H9 (cell line): ENCODE measurements around the gene HOXC13. TPM values are rescaled to one million over a fixed set of nuclear protein-coding genes. Genes with fewer than 3 reads are reported as not detected.

ENCODE experiments used
- DNase-seq: peaks from one replicate; pipeline ENCODE4 v3.0.0-alpha.2; 2017
- H2AFZ ChIP-seq: one replicate; pipeline ENCODE4 v1.6.1; 2013; ENCODE audit warnings: mild to moderate bottlenecking, low read length, control low read depth, moderate library complexity
- H2AK5ac ChIP-seq: 2 replicates; pipeline ENCODE4 v1.6.1; 2013; ENCODE audit warnings: low read length, control low read depth, mixed read lengths; ENCODE audit not compliant: insufficient read length
- H2BK120ac ChIP-seq: one replicate; pipeline ENCODE4 v1.6.1; 2013; ENCODE audit warnings: low read depth, mild to moderate bottlenecking, low read length, control low read depth, inconsistent platforms; ENCODE audit not compliant: poor library complexity, severe bottlenecking
- H2BK12ac ChIP-seq: 2 replicates; pipeline ENCODE4 v1.6.1; 2013; ENCODE audit warnings: low read length, control low read depth, mixed read lengths, low read depth; ENCODE audit not compliant: insufficient read length
- H2BK15ac ChIP-seq: 2 replicates; pipeline ENCODE4 v1.6.1; 2013; ENCODE audit warnings: low read depth, low read length, control low read depth
- H2BK20ac ChIP-seq: one replicate; pipeline ENCODE4 v1.6.1; 2013; ENCODE audit warnings: low read depth, mild to moderate bottlenecking, low read length, control low read depth, inconsistent platforms; ENCODE audit not compliant: poor library complexity, severe bottlenecking
- H2BK5ac ChIP-seq: 2 replicates; pipeline ENCODE4 v1.6.1; 2013; ENCODE audit warnings: low read length, control low read depth, mixed read lengths; ENCODE audit not compliant: insufficient read length
- H3K14ac ChIP-seq: 2 replicates; pipeline ENCODE4 v1.6.1; 2013; ENCODE audit warnings: low read length, control low read depth; ENCODE audit not compliant: insufficient read depth
- H3K18ac ChIP-seq: 2 replicates; pipeline ENCODE4 v1.6.1; 2013; ENCODE audit warnings: low read depth, mild to moderate bottlenecking, mixed read lengths, low read length, control low read depth; ENCODE audit not compliant: insufficient read length
- H3K23ac ChIP-seq: 2 replicates; pipeline ENCODE4 v1.6.1; 2013; ENCODE audit warnings: low read length, control low read depth, mixed read lengths, low read depth; ENCODE audit not compliant: insufficient read length
- H3K23me2 ChIP-seq: 2 replicates; pipeline ENCODE4 v1.6.1; 2013; ENCODE audit warnings: low read depth, mild to moderate bottlenecking, mixed read lengths, low read length, control low read depth; ENCODE audit not compliant: insufficient read length, poor library complexity, severe bottlenecking
- H3K27ac ChIP-seq: 2 replicates; pipeline ENCODE4 v1.5.1; 2013; ENCODE audit warnings: low read length, control low read depth, mixed read lengths, low read depth; ENCODE audit not compliant: insufficient read length
- H3K27me3 ChIP-seq: 2 replicates; pipeline ENCODE4 v1.6.1; 2013; ENCODE audit warnings: low read length, control low read depth, inconsistent platforms; ENCODE audit not compliant: insufficient read depth
- H3K4ac ChIP-seq: 2 replicates; pipeline ENCODE4 v1.6.1; 2013; ENCODE audit warnings: low read depth, mild to moderate bottlenecking, control low read depth, inconsistent platforms, low read length, moderate library complexity
- H3K4me1 ChIP-seq: 2 replicates; pipeline ENCODE4 v1.6.1; 2013; ENCODE audit warnings: low read length, control low read depth, inconsistent platforms; ENCODE audit not compliant: insufficient read depth
- H3K4me2 ChIP-seq: 2 replicates; pipeline ENCODE4 v1.6.1; 2013; ENCODE audit warnings: low read length, control low read depth, mixed read lengths; ENCODE audit not compliant: insufficient read length, insufficient read depth
- H3K56ac ChIP-seq: 2 replicates; pipeline ENCODE4 v1.6.1; 2013; ENCODE audit warnings: low read depth, mild to moderate bottlenecking, mixed read lengths, low read length, control low read depth; ENCODE audit not compliant: insufficient read length
- H3K79me1 ChIP-seq: 2 replicates; pipeline ENCODE4 v1.6.1; 2013; ENCODE audit warnings: low read depth, mild to moderate bottlenecking, moderate library complexity, low read length, control low read depth, inconsistent platforms; ENCODE audit not compliant: insufficient read depth, poor library complexity, severe bottlenecking
- H3K79me2 ChIP-seq: 2 replicates; pipeline ENCODE4 v1.6.1; 2013; ENCODE audit warnings: low read length, control low read depth, inconsistent platforms; ENCODE audit not compliant: insufficient read depth
- H3K9ac ChIP-seq: 2 replicates; pipeline ENCODE4 v1.6.1; 2013; ENCODE audit warnings: low read length, control low read depth, mixed read lengths; ENCODE audit not compliant: insufficient read length; ENCODE audit errors: extremely low read depth
- H3K9me3 ChIP-seq: one replicate; pipeline ENCODE4 v1.6.1; 2013; ENCODE audit warnings: low read depth, low read length, inconsistent platforms; ENCODE audit not compliant: control insufficient read depth
- H3T11ph ChIP-seq: one replicate; pipeline ENCODE4 v1.6.1; 2013; ENCODE audit warnings: mild to moderate bottlenecking, low read length, control low read depth, inconsistent platforms
- H4K20me1 ChIP-seq: one replicate; pipeline ENCODE4 v1.6.1; 2013; ENCODE audit not compliant: control insufficient read depth, insufficient read length, insufficient read depth
- H4K5ac ChIP-seq: 2 replicates; pipeline ENCODE4 v1.6.1; 2013; ENCODE audit warnings: low read depth, mild to moderate bottlenecking, mixed read lengths, low read length, control low read depth; ENCODE audit not compliant: insufficient read length
- H4K8ac ChIP-seq: replicated peaks from 2 replicates; pipeline ENCODE4 v1.6.1; 2013; ENCODE audit warnings: low read length, control low read depth, mixed read lengths, low read depth; ENCODE audit not compliant: insufficient read length
- H4K91ac ChIP-seq: 2 replicates; pipeline ENCODE4 v1.6.1; 2013; ENCODE audit warnings: low read depth, mild to moderate bottlenecking, moderate library complexity, mixed read lengths, low read length, control low read depth; ENCODE audit not compliant: insufficient read length
- H3K27ac Mint-ChIP-seq, 3 experiments: 2 replicates in 2 of 3; 3 replicates in 1 of 3; pipeline ENCODE4 v1.8.0; 2020 to 2021; ENCODE audit warnings: mixed read lengths in 3 of 3, mild to moderate bottlenecking in 1 of 3, moderate library complexity in 1 of 3
- H3K27me3 Mint-ChIP-seq: 2 replicates; pipeline ENCODE4 v1.8.0; 2021; ENCODE audit warnings: low read depth, mild to moderate bottlenecking, moderate library complexity, mixed read lengths
- H3K36me3 Mint-ChIP-seq, 3 experiments: 2 replicates in 2 of 3; 3 replicates in 1 of 3; pipeline ENCODE4 v1.8.0; 2020 to 2021; ENCODE audit warnings: low read depth in 3 of 3, mixed read lengths in 3 of 3; ENCODE audit not compliant: insufficient read depth in 1 of 3
- H3K4me1 Mint-ChIP-seq, 2 experiments: 2 replicates each; pipeline ENCODE4 v1.8.0; 2020; ENCODE audit warnings: mixed read lengths in 2 of 2
- H3K4me3 Mint-ChIP-seq, 2 experiments: 2 replicates in 1 of 2; 3 replicates in 1 of 2; pipeline ENCODE4 v1.8.0; 2020 to 2021; ENCODE audit warnings: mild to moderate bottlenecking in 2 of 2, mixed read lengths in 2 of 2, moderate library complexity in 1 of 2
- H3K9me3 Mint-ChIP-seq, 2 experiments: 2 replicates in 1 of 2; 3 replicates in 1 of 2; pipeline ENCODE4 v1.8.0; 2020; ENCODE audit warnings: mild to moderate bottlenecking in 2 of 2, mixed read lengths in 2 of 2, moderate library complexity in 1 of 2
- CTCF ChIP-seq: fragments of 200-600 bp; sonication (generic); conservative IDR thresholded peaks from 3 replicates; pipeline ENCODE4 v1.8.0; 2021; ENCODE audit warnings: antibody characterized with exemption, mild to moderate bottlenecking
- WGBS: extraction: QIAGEN DNeasy Blood & Tissue Kit; methylation state at CpG from one replicate; pipeline ENCODE4 v1.1.7; 2013; ENCODE audit warnings: missing lambda C conversion rate, low lambda C conversion rate, mixed read lengths; ENCODE audit not compliant: insufficient read length; ENCODE audit errors: extremely low coverage; 5-methylcytosine and 5-hydroxymethylcytosine counted together
- total RNA-seq: library from RNA; stranded (reverse); gene quantifications from 2 replicates; pipeline ENCODE4 v1.2.1, GENCODE V29; 2021

HOXC13 gene
- total RNA-seq, 1 experiment from 2014 or later: not detected

GRCh38 chr12:53924521-53925405, 13.9 kb upstream of the HOXC13 start:
- Histone ChIP-seq H2AFZ (no peak overlapping the region), H3K14ac (no peak overlapping the region), H3K27me3 (peaks cover 67% of the 10 kb centered on the region), H3K23ac (no peak overlapping the region), H3K4me2 (no peak overlapping the region), H3K4me1 (no peaks in the 10 kb centered on the region), H3K9me3 (no peaks in the 10 kb centered on the region), H4K5ac (no peak overlapping the region), H2BK15ac (no peak overlapping the region), H2BK12ac (no peak overlapping the region), H4K91ac (no peak overlapping the region), H3K79me2 (no peaks in the 10 kb centered on the region), H3K4ac (no peak overlapping the region), H3K18ac (no peak overlapping the region), H4K8ac (no peak overlapping the region), H2AK5ac (no peak overlapping the region), H4K20me1 (no peaks in the 10 kb centered on the region), H3K23me2 (no peaks in the 10 kb centered on the region), H3K27ac (no peak overlapping the region), H3T11ph (no peak overlapping the region), H2BK120ac (no peak overlapping the region), H3K9ac (no peak overlapping the region), H2BK20ac (no peak overlapping the region), H3K56ac (no peak overlapping the region), H3K79me1 (no peaks in the 10 kb centered on the region), H2BK5ac (no peak overlapping the region)
- Mint-ChIP-seq H3K9me3 (no peaks in the 10 kb centered on the region; a peak in 2 of 5 replicates), H3K27ac (no peak overlapping the region), H3K27me3 (peaks cover 98% of the 10 kb centered on the region), H3K4me3 (no peak overlapping the region), H3K36me3 (no peaks in the 10 kb centered on the region), H3K4me1 (peaks cover 0 to 10% of the 10 kb centered on the region in 2 experiments; a peak in 1 of 4 replicates)
- no peak for TF ChIP-seq CTCF
- no CpG with 5 or more reads among the region's 2 CpGs for WGBS
- no peak for DNase-seq
